RCC 7860 (cell line): Measurements from ENCODE around the gene PRKAA1.
A peak's percentile ranks its signal among the peaks of the same experiment; 100 is the strongest.

Experiments used
- DNase-seq: peaks from one replicate; pipeline ENCODE4 v3.0.0-alpha.2; 2015; ENCODE audit warnings: low spot score
- FAIRE-seq: peaks from 2 replicates; lab custom pipeline; 2012; peaks lifted over from hg19 to GRCh38; lab: Jason Lieb, UNC

Gene PRKAA1

DNA sequence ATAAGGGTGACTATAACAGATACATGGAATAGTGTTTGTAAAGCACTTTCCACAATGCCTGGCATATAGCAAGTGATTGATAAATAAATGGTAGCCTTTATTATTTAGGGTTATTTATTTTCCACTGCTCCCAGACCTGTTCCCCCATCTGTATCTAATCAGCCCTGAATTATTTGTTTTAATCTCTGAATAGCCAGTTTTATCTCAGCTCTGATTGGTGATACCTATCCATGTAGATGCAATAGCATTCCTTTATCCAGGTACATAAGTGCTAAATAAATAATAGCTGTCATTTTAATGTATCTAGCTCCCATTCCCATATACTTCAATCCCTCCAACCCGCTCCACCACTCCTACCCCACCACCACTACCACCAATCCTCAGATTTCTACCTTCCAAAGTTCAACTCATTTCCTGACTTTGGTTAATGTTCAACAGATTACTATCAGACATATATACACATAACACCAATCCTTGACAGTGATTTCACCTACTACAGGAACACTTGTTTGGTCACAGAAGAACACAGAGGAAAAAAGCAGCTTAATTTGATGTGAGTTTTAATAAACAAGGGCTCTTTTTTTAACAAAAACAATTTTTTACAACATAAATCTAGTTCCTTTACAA is 14.0 kb downstream of the PRKAA1 start:
- peak; percentile 82 for FAIRE-seq

DNA sequence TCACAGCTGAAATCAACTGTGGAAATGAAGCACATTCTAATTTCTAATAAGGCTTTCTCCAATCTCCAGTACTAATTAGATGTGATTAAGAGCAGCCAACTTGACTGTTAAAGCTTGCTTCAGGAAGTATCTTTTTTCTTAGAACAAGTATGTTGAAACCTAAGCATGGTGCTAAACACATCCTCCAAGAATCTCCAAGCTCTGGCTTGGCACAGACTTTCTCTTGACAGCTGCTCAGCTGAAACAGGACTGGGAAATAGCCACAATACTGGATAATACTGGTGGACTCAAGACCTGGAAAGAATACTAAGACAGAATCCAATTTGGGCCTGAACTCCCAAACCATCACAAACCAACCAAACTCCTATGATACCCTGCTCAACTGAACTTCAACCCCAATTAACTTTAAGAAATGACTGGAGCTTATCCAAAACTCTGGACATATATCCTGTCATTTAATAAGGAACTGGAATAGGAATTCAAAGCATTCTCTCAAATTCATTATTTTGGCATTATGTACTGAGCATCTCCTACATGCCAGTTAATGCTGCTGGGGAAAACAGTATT is 16.2 kb downstream of the PRKAA1 start:
- no peak for DNase-seq
- FAIRE-seq = no peak

More for the DNA sequence above, 14.0 kb downstream of the PRKAA1 start:
- DNase-seq = peak; percentile 49

DNA sequence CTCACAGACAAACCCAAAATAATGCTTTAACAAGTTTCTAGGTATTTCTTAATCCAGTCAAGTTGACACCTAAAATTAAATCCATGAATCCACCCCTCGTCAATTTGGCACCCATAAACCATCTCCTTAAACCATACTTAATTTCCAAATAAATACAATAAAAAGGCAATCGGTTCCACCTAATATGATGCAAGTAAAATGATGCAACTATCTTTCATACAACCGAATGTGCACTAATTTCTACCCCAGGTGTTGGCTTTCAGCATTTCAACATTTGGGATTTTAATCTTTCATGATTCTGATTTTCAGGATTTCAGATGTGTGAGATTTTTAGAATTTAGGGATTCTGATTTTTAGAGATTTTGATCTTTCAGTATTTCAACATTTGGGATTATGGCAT is 17.3 kb downstream of the PRKAA1 start:
- DNase-seq (no peak), FAIRE-seq (no peak)

DNA sequence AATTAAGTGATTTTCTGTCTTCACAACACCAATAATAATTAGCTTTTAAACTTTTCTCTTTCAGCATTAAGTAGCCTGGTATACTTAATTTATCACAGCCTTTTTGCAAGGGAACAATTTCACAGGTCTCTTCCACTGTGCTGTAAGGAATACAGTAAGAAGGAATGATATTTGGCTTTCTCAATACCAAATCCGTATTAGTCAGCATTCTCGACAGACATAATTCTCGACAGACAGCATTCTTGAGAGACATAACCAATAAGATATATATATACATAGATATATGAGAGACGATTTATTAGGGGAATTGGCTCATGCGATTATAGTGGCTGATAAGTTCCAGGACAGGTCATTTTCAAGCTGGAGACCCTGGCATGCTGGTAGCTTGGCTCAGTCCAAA is 18.0 kb downstream of the PRKAA1 start:
- no peak for DNase-seq

DNA sequence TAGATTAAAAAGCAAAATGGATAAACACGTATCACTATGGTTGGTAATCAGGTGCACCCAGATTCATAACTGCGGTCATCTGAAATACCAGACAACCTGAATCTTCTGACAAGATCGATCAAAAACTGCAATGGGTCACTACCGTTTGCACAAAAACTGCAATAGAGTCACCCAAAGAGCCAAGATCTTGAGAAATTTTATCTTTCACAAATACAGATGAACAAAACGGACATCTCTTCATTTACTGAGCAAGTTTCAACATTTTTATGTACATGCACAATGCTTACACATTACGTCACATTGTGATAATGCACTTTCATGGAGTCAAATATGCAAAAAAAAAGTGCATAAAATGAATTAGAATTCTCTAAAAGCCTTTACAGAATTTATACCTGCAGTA is 18.6 kb downstream of the PRKAA1 start:
- no peak for FAIRE-seq
- DNase-seq = no peak

More for the DNA sequence above, 18.0 kb downstream of the PRKAA1 start:
- FAIRE-seq = no peak

DNA sequence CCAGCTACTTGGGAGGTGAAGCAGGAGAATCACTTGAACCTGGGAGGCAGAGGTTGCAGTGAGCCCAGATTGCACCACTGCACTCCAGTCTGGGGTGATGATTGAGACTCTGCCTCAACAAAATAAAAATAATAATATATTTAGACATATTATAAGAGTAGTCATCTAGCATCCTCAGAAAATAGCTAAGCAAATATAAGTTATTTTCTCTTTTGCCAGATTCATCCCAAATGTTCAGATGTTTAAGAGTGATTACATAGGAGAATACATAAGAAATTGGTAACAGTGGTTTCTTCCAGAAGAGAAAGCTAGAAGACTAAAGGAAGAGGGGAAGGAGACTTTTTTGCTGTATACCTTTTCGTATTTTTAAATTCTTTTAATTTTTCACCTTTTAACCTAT is 20.0 kb downstream of the PRKAA1 start:
- FAIRE-seq = no peak
- no peak for DNase-seq

DNA sequence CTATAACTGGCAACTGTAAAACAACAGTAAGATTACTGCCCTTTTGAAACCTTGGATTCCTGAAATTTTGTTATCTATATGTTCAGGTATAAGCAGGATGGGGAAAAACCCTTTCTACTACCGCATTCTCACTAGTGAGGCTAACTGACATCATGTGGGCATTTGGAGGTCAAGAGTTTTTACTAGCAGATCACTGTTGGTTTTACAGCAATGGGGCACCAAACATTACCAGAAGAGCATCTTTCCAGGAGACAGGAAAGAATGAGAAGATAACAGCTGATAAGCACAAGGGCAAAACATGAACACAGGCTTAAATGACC is 21.6 kb downstream of the PRKAA1 start:
- DNase-seq (no peak), FAIRE-seq (no peak)

DNA sequence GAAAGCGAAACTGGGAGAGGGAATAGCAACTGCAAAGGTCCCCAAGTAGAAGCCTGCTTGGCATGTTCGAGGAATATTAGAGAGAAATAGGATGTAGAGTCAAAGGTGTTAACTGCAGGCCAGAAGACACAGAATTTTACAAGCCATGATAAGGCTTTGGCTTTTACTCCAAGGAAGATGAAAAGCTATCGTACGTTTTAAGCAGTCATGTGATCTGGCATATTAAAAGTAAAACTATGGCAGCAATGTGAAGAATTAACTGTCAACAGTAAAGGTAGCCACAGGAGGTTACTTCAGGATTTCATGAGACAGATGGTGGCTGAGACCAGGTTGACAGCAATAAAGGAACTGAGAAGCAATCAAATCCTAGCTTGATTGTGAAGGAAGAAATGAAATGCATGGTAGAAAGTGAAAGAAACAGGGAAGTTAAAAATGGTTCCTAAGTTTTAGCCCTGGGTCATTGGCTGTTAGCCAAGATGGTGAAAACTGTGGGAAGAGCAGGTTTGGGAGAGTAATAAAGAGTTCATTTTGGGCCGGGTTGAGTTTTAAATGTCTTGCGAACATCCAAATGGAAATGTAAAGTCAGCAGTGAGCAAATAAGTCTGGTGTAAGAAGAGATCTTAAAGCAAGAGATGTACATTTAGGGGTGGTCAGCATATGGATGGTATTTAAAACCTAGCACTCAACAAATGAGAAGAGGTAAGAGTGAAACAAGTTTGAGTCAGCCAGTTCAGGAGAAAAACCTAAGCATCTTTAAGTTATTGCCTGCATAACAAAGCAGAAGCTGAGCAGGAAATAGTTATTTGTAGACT is 22.1 kb downstream of the PRKAA1 start:
- FAIRE-seq = no peak
- DNase-seq = no peak

DNA sequence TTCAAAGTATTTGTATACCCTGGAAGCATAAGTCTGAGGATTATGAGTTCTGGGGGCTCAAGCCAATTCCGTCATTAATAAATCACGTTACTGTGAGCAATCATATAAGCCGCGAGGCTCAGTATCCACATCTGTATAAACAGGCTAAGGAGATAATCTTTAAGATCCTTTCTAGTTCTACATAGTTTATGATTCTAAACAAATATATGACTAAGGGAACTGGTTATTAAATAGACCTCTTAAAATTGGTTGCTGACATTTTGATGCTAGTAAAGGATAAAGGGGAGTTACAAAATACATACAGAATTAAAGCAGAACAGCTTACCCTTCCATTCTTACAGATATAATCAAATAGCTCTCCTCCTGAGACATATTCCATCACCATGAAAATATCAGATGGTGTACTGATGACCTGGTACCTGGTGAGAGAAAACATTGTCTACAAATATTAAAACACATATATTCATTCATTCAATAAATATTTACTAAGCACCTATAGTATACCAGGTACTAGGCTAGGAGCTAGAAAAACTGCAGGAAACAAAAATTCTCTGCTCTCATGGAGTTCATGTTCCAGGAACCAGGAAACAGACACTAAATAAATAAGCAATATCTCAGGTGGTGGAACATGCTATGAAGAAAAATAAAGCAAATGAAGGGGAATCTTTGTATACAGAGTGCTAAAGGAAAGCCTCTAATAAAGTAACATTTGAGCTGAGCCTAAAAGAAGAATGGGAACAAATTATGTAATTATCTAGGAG is 22.9 kb downstream of the PRKAA1 start:
- DNase-seq = no peak
- FAIRE-seq = no peak

DNA sequence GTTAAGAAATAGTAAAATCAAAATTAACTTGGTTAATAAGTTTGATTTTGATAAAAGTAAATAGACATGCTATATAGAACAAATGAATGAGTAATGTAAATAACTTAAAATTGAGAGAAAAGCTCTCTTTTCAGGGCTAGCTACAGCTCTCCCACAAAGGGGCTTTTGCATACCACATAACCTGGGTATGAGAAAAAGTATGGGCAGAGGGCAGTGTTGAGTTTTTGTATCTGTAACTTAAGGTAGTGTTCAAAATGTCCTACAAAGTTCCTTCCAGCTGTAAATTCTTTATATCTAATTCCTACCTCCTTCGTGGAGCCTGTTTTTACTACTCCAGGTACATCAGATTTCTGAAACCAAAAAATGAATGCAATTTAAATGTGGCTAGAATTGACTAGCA is 23.6 kb downstream of the PRKAA1 start:
- no peak for DNase-seq
- no peak for FAIRE-seq

DNA sequence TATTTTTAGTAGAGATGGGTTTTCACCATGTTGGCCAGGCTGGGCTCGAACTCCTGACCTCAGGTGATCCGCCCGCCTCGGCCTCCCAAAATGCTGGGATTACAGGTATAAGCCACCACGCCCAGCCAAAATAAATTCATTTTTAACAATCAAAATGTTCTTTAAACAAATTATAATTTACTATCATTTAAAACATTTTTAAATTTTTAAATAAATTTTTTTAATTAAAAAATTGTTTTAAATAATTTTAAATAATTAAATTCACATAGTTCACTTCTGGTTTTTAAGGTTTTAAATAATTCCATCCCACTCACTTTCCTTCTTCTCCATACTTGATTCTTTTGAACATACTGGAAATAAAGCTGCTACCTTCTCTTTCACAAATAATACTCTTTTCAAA is 27.4 kb downstream of the PRKAA1 start:
- DNase-seq = no peak
- FAIRE-seq = peak; percentile 79

DNA sequence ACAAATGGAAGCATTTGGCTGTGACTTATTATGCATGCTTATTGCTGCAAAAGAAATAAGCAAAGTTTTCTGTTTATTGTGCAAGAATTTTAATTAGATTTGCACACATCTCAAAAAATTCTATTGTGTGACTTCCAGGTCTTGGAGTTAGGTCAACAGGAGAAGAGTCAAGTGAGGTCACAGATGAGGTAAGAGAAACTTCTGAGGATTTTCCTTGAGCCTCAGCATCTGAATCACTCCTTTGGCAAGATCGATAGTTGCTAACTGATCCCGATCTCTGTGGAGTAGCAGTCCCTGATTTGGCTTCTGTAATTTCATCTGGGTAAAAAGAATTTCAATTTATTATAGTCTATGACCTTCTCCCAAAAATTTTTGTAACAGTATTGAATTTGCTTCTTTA is 35.5 kb downstream of the PRKAA1 start:
- FAIRE-seq = no peak
- no peak for DNase-seq

DNA sequence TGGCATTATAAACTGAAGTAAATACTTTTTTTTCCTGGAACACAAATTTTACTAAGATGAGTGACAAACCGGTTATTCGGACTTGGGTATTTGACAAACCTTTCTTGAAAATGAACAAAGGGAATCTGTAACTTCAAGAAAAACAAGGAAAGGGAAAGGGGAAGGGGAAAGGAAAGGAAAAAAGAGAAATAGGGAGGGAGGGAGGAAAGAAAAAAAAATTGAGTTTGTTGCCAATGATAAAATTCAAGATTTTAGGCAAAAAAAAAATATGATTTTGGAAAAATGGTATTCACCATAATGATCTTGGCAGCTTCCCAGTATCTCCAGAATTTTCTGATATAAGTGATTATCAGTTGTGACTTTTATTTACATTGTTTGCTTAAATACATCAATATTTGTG is 40.8 kb downstream of the PRKAA1 start:
- FAIRE-seq = no peak

DNA sequence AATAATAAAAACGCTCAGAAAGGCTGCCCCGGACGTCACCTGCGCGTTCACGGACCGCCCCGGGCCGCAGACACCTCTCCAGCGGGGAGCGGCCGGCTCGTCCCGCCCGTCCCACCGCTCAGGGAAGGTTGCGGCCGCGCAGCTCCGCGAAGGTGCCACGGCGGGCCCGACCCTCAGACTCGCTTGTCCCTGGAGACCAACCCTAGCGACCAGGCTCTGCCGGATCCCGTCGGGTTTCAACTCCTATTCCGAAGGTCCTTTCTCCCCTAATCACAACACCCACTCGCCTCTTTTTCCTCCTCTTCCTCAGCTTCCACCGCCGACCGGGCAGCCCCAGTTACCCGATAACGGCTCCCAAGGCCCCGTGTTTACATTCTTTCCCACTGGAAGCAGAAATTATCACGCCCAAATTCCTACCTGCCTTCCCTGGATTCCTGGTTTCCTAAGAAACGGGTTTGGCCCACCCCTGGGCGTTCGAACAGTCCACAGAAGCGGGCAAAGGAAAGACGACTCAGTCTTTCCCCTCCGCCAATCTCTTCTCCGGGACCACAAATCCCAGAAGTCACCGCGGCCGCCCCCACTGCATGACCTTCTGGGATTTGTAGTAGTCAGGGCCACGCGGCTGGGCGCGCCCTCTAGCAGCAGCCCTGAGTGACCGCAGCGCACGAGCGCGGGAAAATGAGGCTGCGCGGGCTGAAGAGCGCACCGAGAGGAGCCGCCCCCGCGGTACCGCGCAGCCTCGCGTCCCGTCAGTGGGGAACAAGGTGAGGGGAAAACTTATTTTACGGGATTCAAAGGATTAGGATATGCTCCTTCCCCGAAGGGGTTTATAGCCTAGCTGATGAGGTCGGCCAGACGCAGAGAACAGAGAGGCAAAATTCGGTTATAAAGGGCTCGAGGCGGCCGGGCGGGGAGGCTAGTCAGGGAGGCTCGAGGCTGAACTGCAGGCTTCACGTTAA is 42.5 kb downstream of the PRKAA1 start, which contains the start of gene TTC33:
Gene TTC33, minus strand, starts transcription at position 555 of the 959 bp plus-strand sequence. CDS start 8,943 bp downstream, outside the sequence.
- peak; percentile 92 for DNase-seq
- FAIRE-seq = peak; percentile 71

More for the DNA sequence above, 40.8 kb downstream of the PRKAA1 start:
- DNase-seq = no peak

DNA sequence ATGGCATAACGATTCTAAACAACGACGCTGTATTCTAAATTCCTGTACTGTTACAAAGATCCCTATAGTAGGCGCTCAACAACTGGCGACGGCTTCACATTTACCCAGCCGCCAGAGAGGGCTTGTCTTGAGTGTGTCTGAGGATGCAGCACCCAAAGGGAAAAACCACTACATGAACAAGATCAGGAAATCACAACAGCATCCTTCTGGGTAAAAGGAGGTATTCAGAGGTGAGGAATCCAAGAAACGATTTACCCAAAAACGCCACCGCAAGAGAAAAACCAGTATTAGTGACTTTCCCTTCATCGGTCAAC is 43.1 kb downstream of the PRKAA1 start:
- FAIRE-seq = peak; percentile 90
- peak; percentile 74 for DNase-seq

DNA sequence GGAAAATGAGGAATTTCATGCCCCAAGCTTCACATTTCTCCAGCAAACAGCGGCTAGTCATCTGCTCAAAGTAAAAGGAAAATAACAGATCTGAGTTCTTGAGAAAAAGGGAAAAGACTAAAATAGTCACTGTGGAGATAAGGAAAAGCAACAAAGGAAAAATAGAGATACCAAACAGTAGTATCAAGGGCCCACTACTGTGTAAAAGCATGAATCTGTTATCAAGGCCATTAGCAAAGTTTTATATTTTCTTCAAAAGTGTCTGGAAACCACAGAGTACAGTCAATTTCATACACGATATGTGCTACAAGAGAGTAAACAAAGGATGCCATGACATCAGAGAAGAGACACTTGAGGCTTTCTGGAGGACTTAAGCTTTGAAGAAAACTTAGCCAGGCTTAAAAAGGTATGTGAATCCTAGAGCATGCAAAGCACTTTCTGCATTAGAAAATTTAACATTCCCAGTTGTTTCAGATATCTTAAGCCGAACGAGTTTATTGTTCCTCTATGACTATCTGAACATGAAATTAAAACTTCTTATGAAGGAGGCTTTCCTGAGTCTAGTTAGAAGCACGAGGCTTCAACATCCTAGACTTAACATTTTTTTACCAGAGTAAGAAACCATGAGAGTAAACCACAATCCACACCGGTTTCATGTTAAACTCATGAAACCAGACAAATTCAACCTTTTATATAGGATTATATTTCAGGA is 43.6 kb downstream of the PRKAA1 start:
- DNase-seq (no peak), FAIRE-seq (no peak)

DNA sequence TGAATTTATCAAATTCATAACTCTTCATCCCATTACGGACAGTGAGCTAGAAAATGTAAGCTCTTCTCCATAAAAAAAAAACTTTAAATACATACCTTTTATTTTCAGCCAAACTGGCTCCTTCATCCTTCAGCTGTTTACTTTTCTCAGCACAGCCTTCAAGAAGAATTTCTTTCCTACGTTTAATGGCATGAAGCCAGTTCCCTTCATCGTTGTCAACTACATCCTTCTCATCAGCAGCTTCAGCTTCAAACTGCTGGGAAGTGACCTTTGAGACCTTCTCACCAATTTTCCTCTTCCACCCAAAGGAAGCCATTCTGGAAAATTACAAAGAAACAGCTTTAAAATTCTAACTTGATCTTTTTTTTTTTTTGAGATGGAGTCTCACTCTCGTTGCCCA is 51.5 kb downstream of the PRKAA1 start:
- no peak for FAIRE-seq
- DNase-seq = no peak

DNA sequence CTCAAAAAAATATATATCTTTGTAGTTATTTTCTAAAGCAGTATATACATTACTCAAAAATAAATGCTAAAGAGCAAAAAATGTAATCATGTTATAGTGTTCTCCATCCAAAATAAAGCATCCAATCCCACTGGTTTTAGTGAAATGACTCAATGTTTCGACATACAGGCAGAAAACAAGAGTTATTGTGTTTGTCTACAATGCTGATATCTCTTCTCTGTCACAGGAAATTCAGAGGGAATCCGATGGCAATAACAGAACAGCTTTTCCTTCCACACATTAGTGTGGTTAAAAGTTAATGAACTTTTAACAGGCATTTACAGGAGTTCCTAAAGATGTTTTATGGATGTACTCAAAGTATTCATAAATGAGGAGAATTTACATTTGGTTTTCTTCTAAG is 54.4 kb downstream of the PRKAA1 start:
- DNase-seq (no peak), FAIRE-seq (no peak)

DNA sequence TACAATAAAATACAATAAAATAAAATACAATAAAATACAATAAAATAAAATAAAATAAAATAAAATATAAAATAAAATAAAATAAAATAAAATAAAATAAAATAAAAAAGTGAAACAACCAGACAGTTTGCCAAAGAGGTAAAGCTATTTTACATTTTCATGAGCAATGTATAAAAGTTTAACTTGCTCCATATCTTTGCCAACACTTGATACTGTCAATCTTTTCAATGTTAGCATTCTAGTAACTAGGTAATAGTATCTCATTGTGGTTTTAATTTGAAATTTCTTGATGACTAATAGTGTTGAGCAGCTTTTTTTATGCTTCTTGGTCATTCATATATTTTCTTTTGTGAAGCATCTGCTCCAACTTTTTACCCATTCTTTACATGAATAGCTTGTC is 59.7 kb downstream of the PRKAA1 start:
- peak; percentile 34 for DNase-seq
- peak; percentile 84 for FAIRE-seq
